ENCODE results near the gene SDHB. TPM values are rescaled to one million over a fixed set of nuclear protein-coding genes. Genes with fewer than 3 reads are reported as not detected.
A peak's percentile ranks its signal among the peaks of the same experiment; 100 is the strongest.

The SDHB gene
- total and polyA plus RNA-seq, 9 of the 15 experiments (the other 6 are each of a cell fraction or from before 2014, with no cell fraction given), result 207 to 554 (median 365) TPM

DNA sequence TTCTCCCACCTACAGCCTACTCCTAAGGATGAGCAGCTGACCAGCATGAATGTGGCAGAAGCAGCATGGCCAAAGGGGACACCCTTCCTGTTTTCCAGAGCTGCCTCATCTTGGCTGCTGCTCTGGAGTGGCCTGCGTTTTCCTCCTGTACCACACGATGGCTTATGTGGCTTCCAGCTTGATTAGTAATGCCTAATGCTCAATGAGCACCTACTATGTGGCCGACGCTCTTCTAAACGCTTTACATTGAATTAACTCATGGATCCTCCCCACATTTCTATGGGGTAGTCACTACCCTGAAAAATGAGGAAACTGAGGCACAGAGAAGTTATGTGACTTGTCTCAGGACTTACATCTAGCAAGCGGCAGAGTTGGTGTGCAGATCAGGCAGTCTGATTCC, 18.0 kb upstream of the SDHB start:
- 5% methylated on average over 6 of the region's 6 CpGs for WGBS (ENCODE audit: insufficient coverage, low coverage, missing lambda C conversion rate)
- no TSS peak for BruUV-seq (replicated peaks)
- no peak for FAIRE-seq

More for the DNA sequence above, 18.0 kb upstream of the SDHB start:
- in situ Hi-C loops (cut with MboI), result no loop called here
- intact Hi-C loops (cut with micrococcal nuclease), result no loop called here
- Histone ChIP-seq H3K4me3 (no peak overlapping the region), H3K79me2 (ENCODE audit: control insufficient read depth, insufficient read depth, low read length) (no peaks in the 10 kb centered on the region), H3K27ac (ENCODE audit: extremely low read depth, low read depth, low read length) (no peak overlapping the region), H3K4me2 (ENCODE audit: insufficient read depth, low read length) (no peak overlapping the region), H3K9me1 (ENCODE audit: control insufficient read depth, insufficient read depth, low read length) (no peaks in the 10 kb centered on the region), H2AFZ (ENCODE audit: low read depth, low read length) (no peak overlapping the region), H3K9ac (ENCODE audit: insufficient read depth in 1 of 2, low read depth in 2 of 2, low read length in 2 of 2) (no peak overlapping the region), H3K9me3 (replicated peaks; ENCODE audit: control insufficient read depth, insufficient read depth, low read depth, low read length) (no peaks in the 10 kb centered on the region), H3K36me3 (ENCODE audit: control insufficient read depth, insufficient read depth, low read length) (no peaks in the 10 kb centered on the region), H3K4me1 (replicated peaks in 1 of 2; ENCODE audit: control insufficient read depth in 2 of 2, insufficient read depth in 2 of 2, low read length in 2 of 2) (peaks cover 0 to 3% of the 10 kb centered on the region in 2 experiments; a peak in 1 of 5 replicates), H4K20me1 (replicated peaks; ENCODE audit: control insufficient read depth, insufficient read depth, low read length) (no peaks in the 10 kb centered on the region; the same call in 1 of the 2 replicates), H3K27me3 (ENCODE audit: control insufficient read depth in 2 of 2, insufficient read depth in 2 of 2, low read length in 2 of 2) (peaks cover 41 to 64% of the 10 kb centered on the region in 2 experiments)
- DNase-seq (ENCODE audit: extremely low read depth in 1 of 4, low spot score in 3 of 4) (no peak), ATAC-seq (0 out of 3 replicates have a peak, but pooled peaks have one; percentile 34)
- CTCF ChIA-PET (ENCODE audit: low intra/inter-chr PET ratio), result no interaction called here
- POLR2A ChIA-PET, result interaction anchor here (0.5 to 1.2 kb wide), 4 partner anchors 12 to 450 kb away, joined by 3 to 5 read pairs (median 4); no protein-coding TSS in a partner anchor
- no peak for TF ChIP-seq EP400 (IDR thresholded peaks at IDR 0.05)
- no peak for TF ChIP-seq NFATC3 (IDR thresholded peaks at IDR 0.05)
- no peak for TF ChIP-seq RUNX1 (IDR thresholded peaks at IDR 0.05; ENCODE audit: low read depth)
- no peak for TF ChIP-seq NR0B1 (IDR thresholded peaks at IDR 0.05; ENCODE audit: partially characterized antibody)
- TF ChIP-seq SMARCA5 (IDR thresholded peaks at IDR 0.05), result no peak
- no peak for TF ChIP-seq TRIM28 (IDR thresholded peaks at IDR 0.05)
- no peak for TF ChIP-seq CBFB (CRISPR knock-in tag; IDR thresholded peaks at IDR 0.05)
- TF ChIP-seq ZC3H8 (IDR thresholded peaks at IDR 0.05), result no peak
- no peak for TF ChIP-seq ZNF316 (IDR thresholded peaks at IDR 0.05)
- TF ChIP-seq KLF6 (CRISPR knock-in tag; IDR thresholded peaks at IDR 0.05; ENCODE audit: borderline replicate concordance), result no peak
- TF ChIP-seq HMG20B (CRISPR knock-in tag; IDR thresholded peaks at IDR 0.05), result no peak
- peak; percentile 98 for TF ChIP-seq ZKSCAN1 (IDR thresholded peaks at IDR 0.05; ENCODE audit: low read depth, low read length)
- no peak for TF ChIP-seq E2F5 (CRISPR knock-in tag; IDR thresholded peaks at IDR 0.05)
- TF ChIP-seq, protein P1, sequence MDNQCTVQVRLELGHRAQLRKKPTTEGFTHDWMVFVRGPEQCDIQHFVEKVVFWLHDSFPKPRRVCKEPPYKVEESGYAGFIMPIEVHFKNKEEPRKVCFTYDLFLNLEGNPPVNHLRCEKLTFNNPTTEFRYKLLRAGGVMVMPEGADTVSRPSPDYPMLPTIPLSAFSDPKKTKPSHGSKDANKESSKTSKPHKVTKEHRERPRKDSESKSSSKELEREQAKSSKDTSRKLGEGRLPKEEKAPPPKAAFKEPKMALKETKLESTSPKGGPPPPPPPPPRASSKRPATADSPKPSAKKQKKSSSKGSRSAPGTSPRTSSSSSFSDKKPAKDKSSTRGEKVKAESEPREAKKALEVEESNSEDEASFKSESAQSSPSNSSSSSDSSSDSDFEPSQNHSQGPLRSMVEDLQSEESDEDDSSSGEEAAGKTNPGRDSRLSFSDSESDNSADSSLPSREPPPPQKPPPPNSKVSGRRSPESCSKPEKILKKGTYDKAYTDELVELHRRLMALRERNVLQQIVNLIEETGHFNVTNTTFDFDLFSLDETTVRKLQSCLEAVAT (IDR thresholded peaks at IDR 0.05), result peak in 1 of 2 experiments; percentile 70; a peak in 1 of 4 replicates
- no peak for TF ChIP-seq ZNF766 (CRISPR knock-in tag; conservative IDR thresholded peaks at IDR 0.05)
- TF ChIP-seq TSHZ1 (CRISPR knock-in tag; IDR thresholded peaks at IDR 0.05), result no peak
- no peak for TF ChIP-seq ARHGAP35 (IDR thresholded peaks at IDR 0.05; ENCODE audit: partially characterized antibody)
- TF ChIP-seq ZBTB17 (CRISPR knock-in tag; IDR thresholded peaks at IDR 0.05), result peak; percentile 93
